ENCODE measurements around the gene USP37.
A peak's percentile ranks its signal among the peaks of the same experiment; 100 is the strongest.
"Not testable (repeated sequence)": the region's sequence is repeated elsewhere in the genome, so short reads cannot be mapped to it uniquely, and the experiment has no call there.

Gene USP37

DNA sequence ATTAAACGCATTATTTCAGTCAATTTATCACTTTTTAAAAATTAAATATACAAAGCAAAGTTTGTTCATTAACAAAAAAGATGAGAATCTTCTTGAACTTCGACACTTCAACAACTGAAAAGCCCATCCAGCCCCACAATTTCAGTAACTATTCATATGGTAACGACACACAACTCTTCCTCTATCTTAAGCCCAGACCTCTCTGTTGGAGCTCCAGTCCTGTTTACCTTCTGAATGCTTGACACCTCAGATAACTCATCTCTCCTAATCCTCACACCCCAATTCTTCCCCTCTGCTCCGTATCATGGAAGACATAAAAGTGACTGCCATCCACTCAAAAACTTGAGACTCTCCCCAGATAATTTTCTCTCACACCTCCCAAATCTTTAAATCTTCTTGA is 12.6 kb downstream of the USP37 start:
- DNase-seq (ENCODE audit: low read depth in 2 of 2): no peak

DNA sequence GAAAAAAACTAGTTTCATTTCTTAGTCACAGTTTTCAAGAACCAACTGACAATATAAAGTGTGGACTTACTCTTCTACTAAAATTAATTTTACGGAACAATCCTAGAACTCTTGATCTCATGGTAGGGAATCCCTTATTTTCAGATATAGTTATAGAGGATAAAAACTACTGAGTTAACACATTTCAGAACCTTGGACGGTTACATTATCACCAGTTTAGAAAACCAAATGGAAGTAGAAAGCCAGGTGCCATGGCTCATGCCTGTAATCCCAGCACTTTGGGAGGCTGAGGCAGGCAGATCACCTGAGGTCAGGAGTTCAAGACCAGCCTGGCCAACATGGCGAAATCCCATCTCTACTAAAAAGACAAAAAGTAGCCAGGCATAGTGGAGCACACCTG is 13.9 kb downstream of the USP37 start:
- not testable (repeated sequence) for DNase-seq (ENCODE audit: low read depth in 2 of 2)

- DNase-seq (ENCODE audit: low read depth in 2 of 2): no peak
Measured at GRCh38 chr2:218547978-218548377, 20.2 kb downstream of the USP37 start.

- DNase-seq (ENCODE audit: low read depth in 2 of 2): no peak
Measured at GRCh38 chr2:218547511-218547910, 20.6 kb downstream of the USP37 start.

GRCh38 chr2:218546012-218546411 is 22.1 kb downstream of the USP37 start:
- no peak for DNase-seq (ENCODE audit: low read depth in 2 of 2)

GRCh38 chr2:218540015-218540414 is 28.1 kb downstream of the USP37 start:
- DNase-seq (ENCODE audit: low read depth in 2 of 2): no peak

GRCh38 chr2:218536804-218537494 is 31.2 kb downstream of the USP37 start:
- no peak for DNase-seq (ENCODE audit: low read depth in 2 of 2)

DNA sequence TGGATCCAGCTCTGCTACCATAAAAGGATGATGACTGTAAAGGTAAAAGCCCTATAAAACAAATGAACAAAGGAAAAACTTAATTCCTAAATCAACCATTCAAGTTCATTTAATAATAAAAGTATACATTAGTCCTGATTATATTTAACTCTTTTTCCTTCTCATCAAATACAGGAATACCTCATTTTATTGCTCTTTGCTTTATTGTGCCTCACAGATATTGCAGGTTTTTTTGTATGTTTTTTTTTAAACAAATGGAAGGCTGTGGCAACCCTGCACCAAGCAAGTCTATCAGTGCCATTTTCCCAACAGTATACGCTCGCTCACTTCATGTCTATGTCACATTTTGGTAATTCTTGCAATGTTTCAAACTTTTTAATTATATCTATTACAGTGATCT is 38.2 kb downstream of the USP37 start:
- no peak for DNase-seq (ENCODE audit: low read depth in 2 of 2)

- not testable (repeated sequence) for DNase-seq (ENCODE audit: low read depth in 2 of 2)
Measured at GRCh38 chr2:218528409-218528808, 39.7 kb downstream of the USP37 start.

DNA sequence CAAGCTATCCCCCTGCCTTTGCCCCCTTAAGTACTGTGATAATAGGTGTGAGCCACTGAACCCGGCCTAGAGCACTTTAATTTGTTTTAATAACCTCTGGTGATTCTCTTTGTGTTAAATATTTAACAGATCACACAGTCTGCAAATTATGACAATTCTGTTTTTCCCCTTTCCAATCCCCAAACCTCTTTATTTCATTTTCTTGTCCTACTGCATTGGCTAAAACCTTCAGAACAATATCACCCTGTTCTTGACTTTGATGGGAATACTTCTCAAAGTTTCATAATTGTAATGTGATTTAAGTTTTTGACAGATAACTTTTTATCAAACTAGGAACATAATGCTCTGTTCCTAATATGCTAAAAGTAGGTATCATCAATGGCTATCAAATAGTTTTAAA is 44.5 kb downstream of the USP37 start:
- no peak for DNase-seq (ENCODE audit: low read depth in 2 of 2)

DNA sequence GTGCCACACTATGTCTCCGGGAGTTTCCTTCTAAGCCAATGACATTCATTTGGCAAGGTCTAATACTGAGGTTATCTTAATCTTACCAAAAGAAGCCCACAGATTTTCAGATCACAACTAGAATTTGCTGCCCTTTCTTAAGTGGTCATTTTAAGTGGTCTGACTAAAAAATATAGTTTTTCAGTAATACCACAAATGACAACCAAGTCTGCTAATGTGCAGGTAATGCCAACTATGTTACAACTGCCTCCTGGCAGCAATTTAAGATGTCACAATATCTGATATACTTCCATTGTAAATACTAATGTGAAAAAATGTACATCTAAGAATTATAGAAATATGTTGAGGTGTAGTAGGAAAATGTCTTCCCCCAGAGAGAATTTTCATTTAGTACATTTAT is 49.3 kb downstream of the USP37 start:
- DNase-seq (ENCODE audit: low read depth in 2 of 2): no peak

GRCh38 chr2:218517434-218518206 is 50.5 kb downstream of the USP37 start:
- no peak for DNase-seq (ENCODE audit: low read depth in 2 of 2)

GRCh38 chr2:218516614-218517013 is 51.5 kb downstream of the USP37 start:
- DNase-seq (ENCODE audit: low read depth in 2 of 2): no peak

- DNase-seq (ENCODE audit: low read depth in 2 of 2): no peak
Measured at GRCh38 chr2:218513676-218514075, 54.5 kb downstream of the USP37 start.

DNA sequence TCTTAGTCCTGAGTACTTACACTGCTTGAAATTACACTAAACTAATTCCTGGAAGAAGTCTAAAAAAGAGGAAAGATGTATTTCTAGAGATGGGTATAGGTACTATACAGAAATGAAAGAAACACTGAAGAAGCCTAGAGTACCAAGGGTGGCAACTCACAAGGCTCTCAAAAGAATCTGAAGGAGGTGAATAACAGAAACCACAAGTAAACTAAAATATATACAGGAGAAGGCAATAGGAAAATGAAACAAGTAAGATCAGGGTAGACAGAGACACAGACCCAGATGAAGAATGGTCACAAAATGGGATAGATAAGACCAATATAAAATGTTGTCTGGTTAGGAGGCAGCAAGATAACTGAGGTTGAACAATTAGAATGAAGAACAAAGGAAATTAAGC is 59.9 kb downstream of the USP37 start:
- DNase-seq (ENCODE audit: low read depth in 2 of 2): no peak

GRCh38 chr2:218505754-218506371 is 62.3 kb downstream of the USP37 start:
- no peak for DNase-seq (ENCODE audit: low read depth in 2 of 2)

- peak; percentile 13 for DNase-seq (ENCODE audit: low read depth in 2 of 2)
Measured at GRCh38 chr2:218501665-218502064, 66.5 kb downstream of the USP37 start.

GRCh38 chr2:218500501-218501060 is 67.6 kb downstream of the USP37 start:
- DNase-seq (ENCODE audit: low read depth in 2 of 2): no peak

DNA sequence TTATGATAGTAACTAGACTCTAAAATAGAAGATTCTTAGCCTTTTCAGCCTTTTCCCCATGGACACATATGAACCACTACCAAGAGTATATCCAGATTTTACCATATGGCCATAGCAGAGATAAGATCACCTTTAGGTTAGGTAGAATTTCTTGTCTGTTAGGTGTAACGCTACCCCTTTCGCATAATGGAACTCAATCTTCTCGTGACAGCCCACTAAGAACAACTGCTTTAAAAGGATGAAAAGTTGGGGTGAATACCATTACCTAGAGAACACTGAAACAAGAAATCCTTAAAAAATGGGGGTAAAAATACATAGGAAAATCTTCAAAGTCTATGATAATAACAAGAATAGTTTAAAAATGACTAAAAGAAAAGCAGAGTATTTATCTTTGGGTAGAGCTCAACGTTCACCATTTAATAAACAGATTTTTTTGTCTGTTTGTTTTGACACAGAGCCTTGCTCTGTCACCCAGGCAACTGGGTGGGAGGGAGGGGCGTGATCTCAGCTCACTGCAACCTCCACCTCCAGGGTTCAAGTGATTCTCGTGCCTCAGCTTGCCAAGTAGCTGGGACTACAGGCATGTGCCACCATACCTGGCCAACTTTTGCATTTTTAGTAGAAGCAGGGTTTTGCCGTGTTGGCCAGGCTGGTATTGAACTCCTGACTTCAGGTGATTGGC is 82.0 kb downstream of the USP37 start:
- DNase-seq (ENCODE audit: low read depth in 2 of 2): no peak

DNA sequence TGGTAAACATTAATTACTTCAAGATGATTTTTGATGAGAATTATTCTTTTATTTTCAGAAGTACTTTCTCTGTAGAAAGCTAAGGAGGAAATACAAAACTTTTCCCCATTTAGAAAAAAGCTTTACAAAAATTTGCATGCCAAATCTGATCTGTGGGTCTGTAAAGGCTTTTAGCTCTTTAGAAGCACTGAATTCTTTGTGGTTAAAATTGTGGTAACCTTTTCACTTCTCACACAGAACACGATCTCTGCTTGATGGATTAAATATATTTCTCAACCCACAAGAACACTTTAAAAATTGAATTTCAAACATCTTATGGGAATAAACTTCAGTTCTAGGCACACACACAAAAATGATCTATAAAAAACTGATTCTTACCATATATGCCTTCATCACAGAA is 85.5 kb downstream of the USP37 start:
- DNase-seq (ENCODE audit: low read depth in 2 of 2): no peak

GRCh38 chr2:218479595-218479994 is 88.6 kb downstream of the USP37 start:
- no peak for DNase-seq (ENCODE audit: low read depth in 2 of 2)

GRCh38 chr2:218478544-218478943 is 89.6 kb downstream of the USP37 start:
- DNase-seq (ENCODE audit: low read depth in 2 of 2): no peak

All from fibroblast of skin of left biceps (primary cell).